Measurements from ENCODE around the gene SLC4A1.
A peak's percentile ranks its signal among the peaks of the same experiment; 100 is the strongest.

Gene SLC4A1

GRCh38 chr17:44207319-44207718 lies 60.6 kb downstream of the SLC4A1 start:
- Histone ChIP-seq H3K27me3 (replicated peaks; ENCODE audit: control insufficient read depth, insufficient read depth, low read length) (no peaks in the 10 kb centered on the region), H3K9ac (ENCODE audit: low read length) (no peak overlapping the region), H3K9me3 (ENCODE audit: control insufficient read depth, low read length) (no peaks in the 10 kb centered on the region), H3K4me1 (ENCODE audit: control insufficient read depth, insufficient read depth, low read length) (peaks cover 32% of the 10 kb centered on the region), H3K4me3 (ENCODE audit: low read length) (no peak overlapping the region), H3K36me3 (ENCODE audit: control insufficient read depth, insufficient read depth, low read length, severe bottlenecking) (peaks cover 35% of the 10 kb centered on the region)
- no peak for DNase-seq (ENCODE audit: low read depth)

DNA sequence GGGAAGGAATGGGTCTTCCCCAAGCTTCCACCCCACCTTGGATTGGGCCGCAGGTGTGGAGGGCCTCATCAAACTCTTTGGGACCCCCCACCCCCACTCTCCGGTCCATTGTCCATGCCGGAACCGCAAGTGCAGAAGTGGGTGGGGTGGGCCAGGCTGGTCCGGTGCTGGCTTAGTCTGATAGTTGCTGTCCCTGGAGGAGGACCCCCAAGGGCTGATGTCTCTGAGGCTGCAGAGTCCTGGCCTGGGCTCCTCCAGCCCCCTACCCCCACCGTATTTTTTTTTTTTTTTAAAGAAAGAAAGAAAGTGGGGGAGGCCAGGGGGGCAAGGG lies 61.1 kb downstream of the SLC4A1 start:
- Histone ChIP-seq H3K36me3 (ENCODE audit: control insufficient read depth, insufficient read depth, low read length, severe bottlenecking) (peaks cover 35% of the 10 kb centered on the region), H3K27me3 (replicated peaks; ENCODE audit: control insufficient read depth, insufficient read depth, low read length) (no peaks in the 10 kb centered on the region), H3K9ac (ENCODE audit: low read length) (no peak overlapping the region), H3K4me3 (ENCODE audit: low read length) (no peak overlapping the region), H3K4me1 (ENCODE audit: control insufficient read depth, insufficient read depth, low read length) (peaks cover 32% of the 10 kb centered on the region), H3K9me3 (ENCODE audit: control insufficient read depth, low read length) (no peaks in the 10 kb centered on the region)
- no peak for DNase-seq (ENCODE audit: low read depth)

DNA sequence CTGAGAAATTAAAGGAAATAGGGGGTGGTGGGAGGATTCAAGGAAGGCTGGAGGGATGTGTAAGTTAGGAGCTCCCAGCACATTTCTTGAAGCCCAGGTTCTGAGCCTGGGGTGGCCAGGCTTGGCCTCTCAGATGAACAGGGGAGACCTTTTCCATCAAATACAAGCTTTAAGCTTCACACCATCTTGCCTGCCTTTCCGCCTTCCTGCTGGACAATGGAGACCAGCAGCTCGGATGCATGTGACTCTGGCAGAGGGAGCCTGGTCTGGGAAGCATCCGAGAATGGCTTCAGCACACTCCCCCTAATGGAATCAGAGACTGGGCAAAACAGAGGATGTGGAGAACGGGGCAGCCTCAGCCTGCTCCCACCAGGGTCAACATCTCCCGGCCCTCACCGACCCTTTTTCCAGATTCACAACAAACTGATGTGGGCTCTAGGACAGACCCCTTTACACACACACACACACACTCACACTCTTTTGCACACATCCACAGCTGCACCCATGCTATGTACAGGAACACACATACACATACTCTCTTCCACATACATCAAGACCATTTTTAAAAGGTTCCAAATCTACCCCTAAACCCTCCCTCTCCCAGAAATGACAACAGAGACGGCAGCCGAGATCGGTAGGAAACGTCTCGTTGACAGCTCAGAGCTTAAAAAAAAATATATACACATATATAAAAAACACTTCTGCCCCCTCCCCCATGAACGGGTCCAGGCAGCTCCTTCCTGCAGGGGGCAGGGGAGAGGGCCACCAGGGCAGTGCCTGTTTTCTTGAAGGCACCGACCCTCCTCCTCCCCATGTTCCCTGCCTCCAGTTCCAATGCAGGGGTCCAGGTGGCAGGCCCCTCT lies 61.7 kb downstream of the SLC4A1 start:
- Histone ChIP-seq H3K36me3 (ENCODE audit: control insufficient read depth, insufficient read depth, low read length, severe bottlenecking) (peaks cover 31% of the 10 kb centered on the region), H3K4me3 (ENCODE audit: low read length) (no peak overlapping the region), H3K27me3 (replicated peaks; ENCODE audit: control insufficient read depth, insufficient read depth, low read length) (no peaks in the 10 kb centered on the region), H3K9ac (ENCODE audit: low read length) (no peak overlapping the region), H3K4me1 (ENCODE audit: control insufficient read depth, insufficient read depth, low read length) (peaks cover 32% of the 10 kb centered on the region), H3K9me3 (ENCODE audit: control insufficient read depth, low read length) (no peaks in the 10 kb centered on the region)
- no peak for DNase-seq (ENCODE audit: low read depth)

- Histone ChIP-seq H3K27me3 (replicated peaks; ENCODE audit: control insufficient read depth, insufficient read depth, low read length) (no peaks in the 10 kb centered on the region), H3K9me3 (ENCODE audit: control insufficient read depth, low read length) (no peaks in the 10 kb centered on the region), H3K4me3 (ENCODE audit: low read length) (no peak overlapping the region), H3K9ac (ENCODE audit: low read length) (no peak overlapping the region), H3K4me1 (ENCODE audit: control insufficient read depth, insufficient read depth, low read length) (peaks cover 31% of the 10 kb centered on the region), H3K36me3 (ENCODE audit: control insufficient read depth, insufficient read depth, low read length, severe bottlenecking) (peaks cover 27% of the 10 kb centered on the region)
- DNase-seq (ENCODE audit: low read depth): peak; percentile 48
These were observed 63.5 kb downstream of the SLC4A1 start for GRCh38 chr17:44204441-44204882.

DNA sequence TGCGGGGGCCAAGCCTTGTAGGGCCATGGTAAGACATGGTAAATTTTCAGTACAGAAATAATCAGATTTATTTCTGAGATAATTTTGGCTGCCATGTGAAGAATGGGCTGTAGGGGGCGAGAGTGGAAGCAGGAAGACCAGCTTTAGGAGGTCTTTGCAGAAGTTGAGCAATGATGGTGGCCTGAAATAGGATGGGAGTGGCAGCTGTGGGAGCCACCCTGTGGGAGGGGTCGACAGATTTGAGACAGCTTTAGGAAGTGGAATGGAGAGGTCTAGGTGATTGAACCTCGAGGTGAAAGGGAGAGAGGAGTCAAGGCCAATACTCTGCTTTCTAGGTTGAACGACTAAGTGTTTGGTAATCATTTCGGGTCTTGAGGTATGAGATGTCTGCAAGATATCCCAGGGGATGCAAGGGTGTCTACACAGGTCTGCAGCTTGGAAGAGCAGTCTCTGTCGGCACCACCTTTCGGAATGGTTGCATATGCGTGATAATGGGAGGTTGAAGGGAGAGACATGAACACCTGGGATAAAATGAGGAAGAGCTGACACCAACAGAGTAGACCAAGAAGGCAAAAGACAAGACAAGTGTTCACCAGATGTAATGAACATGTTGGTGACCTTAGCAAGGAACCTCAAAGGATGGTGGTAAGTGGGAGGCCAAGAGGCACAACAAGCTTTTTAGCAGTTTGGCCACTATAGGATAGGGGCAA lies 64.0 kb downstream of the SLC4A1 start:
- peaks cover 22% of the 10 kb centered on the region for H3K36me3 ChIP-seq (ENCODE audit: control insufficient read depth, insufficient read depth, low read length, severe bottlenecking)
- H3K27me3 ChIP-seq (replicated peaks; ENCODE audit: control insufficient read depth, insufficient read depth, low read length): no peaks in the 10 kb centered on the region
- DNase-seq (ENCODE audit: low read depth): peak; percentile 89

GRCh38 chr17:44202756-44203155 lies 65.2 kb downstream of the SLC4A1 start:
- H3K4me3 ChIP-seq (ENCODE audit: low read length): no peak overlapping the region
- peaks cover 13% of the 10 kb centered on the region for H3K36me3 ChIP-seq (ENCODE audit: control insufficient read depth, insufficient read depth, low read length, severe bottlenecking)
- no peaks in the 10 kb centered on the region for H3K9me3 ChIP-seq (ENCODE audit: control insufficient read depth, low read length)
- DNase-seq (ENCODE audit: low read depth): no peak
- H3K27me3 ChIP-seq (replicated peaks; ENCODE audit: control insufficient read depth, insufficient read depth, low read length): no peaks in the 10 kb centered on the region
- H3K4me1 ChIP-seq (ENCODE audit: control insufficient read depth, insufficient read depth, low read length): peaks cover 33% of the 10 kb centered on the region
- peak overlapping the region; percentile 55 for H3K9ac ChIP-seq (ENCODE audit: low read length)

More for the DNA sequence above, 64.0 kb downstream of the SLC4A1 start:
- no peaks in the 10 kb centered on the region for H3K9me3 ChIP-seq (ENCODE audit: control insufficient read depth, low read length)
- peaks cover 31% of the 10 kb centered on the region for H3K4me1 ChIP-seq (ENCODE audit: control insufficient read depth, insufficient read depth, low read length)
- H3K9ac ChIP-seq (ENCODE audit: low read length): no peak overlapping the region
- H3K4me3 ChIP-seq (ENCODE audit: low read length): no peak overlapping the region

DNA sequence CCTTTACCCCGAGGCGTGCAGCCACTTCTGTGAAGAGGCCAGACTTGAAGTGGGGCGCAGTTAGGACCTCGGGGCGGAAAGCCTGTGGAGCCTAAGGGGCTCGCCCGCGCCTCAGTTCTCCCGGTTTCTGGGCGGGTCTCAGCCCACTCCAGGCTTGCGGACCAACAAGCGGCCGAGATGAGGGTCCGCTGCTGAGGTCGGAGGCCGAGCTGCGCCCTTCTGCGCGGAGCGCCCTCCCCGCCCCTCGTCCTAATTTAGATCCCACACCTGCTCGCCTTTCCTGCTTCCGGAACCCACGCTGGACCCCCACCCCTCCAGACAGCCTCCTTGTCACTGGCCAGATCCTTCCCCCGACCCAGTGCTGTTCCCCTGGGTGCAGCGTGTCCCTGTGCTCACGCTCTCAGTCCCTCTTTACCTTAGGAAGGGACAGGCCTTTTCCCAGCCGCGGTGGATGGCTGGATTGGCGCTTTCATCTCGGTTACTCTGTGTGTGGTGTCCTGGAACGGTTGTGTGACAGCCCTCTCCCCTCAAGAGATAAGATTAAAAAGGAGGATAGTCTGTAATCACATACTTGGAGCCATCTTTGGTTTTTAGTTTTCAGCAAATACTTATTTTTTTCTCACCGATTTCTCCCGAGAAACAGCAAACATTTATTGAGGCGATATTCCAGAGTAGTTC lies 67.3 kb downstream of the SLC4A1 start:
- H3K4me1 ChIP-seq (ENCODE audit: control insufficient read depth, insufficient read depth, low read length): peaks cover 42% of the 10 kb centered on the region
- DNase-seq (ENCODE audit: low read depth): peak; percentile 38
- H3K27me3 ChIP-seq (replicated peaks; ENCODE audit: control insufficient read depth, insufficient read depth, low read length): no peaks in the 10 kb centered on the region
- peak overlapping the region; percentile 97 for H3K9ac ChIP-seq (ENCODE audit: low read length)
- peaks cover 17% of the 10 kb centered on the region for H3K36me3 ChIP-seq (ENCODE audit: control insufficient read depth, insufficient read depth, low read length, severe bottlenecking)
- no peaks in the 10 kb centered on the region for H3K9me3 ChIP-seq (ENCODE audit: control insufficient read depth, low read length)
- H3K4me3 ChIP-seq (ENCODE audit: low read length): peak overlapping the region; percentile 87

DNA sequence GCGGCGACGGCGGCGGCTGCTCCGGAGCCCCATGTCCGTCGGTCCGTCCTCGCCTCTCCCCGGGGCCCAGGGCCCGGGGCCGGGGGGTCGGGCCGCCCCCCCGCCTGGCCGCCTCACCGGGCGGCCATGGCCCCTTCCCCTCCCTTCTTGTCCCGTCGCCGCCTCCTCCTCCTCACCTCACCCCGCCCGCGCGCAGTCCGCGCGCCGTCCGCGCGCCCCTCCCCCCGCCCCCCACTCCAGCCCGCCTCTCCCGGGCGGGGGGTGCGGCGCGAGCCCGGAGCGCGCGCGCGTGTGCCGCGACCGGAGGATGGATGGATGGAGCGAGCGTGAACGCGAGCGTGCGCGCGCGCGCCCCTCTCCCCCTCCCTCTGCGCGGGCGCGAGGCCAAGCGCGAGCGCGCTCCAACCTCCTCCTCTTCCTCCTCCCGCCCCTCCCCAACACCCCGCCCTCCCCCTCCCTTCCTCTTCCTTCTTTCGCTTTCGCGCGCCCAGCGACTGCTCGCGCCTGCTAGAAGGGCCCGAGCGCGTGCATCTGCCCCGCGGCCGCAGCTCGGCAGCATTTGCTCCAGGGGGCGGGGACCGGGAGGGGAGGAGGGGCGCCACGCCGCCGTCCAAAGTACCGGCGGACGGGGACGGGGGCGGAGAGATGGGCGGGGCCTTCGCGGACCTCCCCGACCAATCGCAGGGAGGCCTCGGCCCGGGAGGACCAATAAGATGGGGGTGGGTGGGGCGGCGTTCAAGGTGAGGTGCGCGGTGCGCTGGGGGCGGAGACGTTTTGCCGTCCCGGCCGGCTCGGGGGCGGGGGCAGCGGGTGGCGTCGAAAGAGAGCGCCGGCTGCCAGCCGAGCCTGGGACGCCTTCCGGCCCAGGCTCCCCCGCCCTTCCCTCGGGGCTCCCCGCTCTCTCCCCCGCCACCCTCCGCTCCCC lies 68.1 kb downstream of the SLC4A1 start, which contains the start of gene ATXN7L3:
ATXN7L3 (minus strand) TSS at position 332 of the 925 bp plus-strand sequence. CDS start 1,814 bp downstream, outside the sequence.
- Histone ChIP-seq H3K4me1 (ENCODE audit: control insufficient read depth, insufficient read depth, low read length) (peaks cover 42% of the 10 kb centered on the region), H3K9ac (ENCODE audit: low read length) (peak within 1 kb of the TSS; percentile 98), H3K4me3 (ENCODE audit: low read length) (peak within 1 kb of the TSS; percentile 90), H3K27me3 (replicated peaks; ENCODE audit: control insufficient read depth, insufficient read depth, low read length) (no peaks in the 10 kb centered on the region), H3K9me3 (ENCODE audit: control insufficient read depth, low read length) (no peaks in the 10 kb centered on the region), H3K36me3 (ENCODE audit: control insufficient read depth, insufficient read depth, low read length, severe bottlenecking) (peaks cover 25% of the 10 kb centered on the region)
- peak; percentile 100 for DNase-seq (ENCODE audit: low read depth)

DNA sequence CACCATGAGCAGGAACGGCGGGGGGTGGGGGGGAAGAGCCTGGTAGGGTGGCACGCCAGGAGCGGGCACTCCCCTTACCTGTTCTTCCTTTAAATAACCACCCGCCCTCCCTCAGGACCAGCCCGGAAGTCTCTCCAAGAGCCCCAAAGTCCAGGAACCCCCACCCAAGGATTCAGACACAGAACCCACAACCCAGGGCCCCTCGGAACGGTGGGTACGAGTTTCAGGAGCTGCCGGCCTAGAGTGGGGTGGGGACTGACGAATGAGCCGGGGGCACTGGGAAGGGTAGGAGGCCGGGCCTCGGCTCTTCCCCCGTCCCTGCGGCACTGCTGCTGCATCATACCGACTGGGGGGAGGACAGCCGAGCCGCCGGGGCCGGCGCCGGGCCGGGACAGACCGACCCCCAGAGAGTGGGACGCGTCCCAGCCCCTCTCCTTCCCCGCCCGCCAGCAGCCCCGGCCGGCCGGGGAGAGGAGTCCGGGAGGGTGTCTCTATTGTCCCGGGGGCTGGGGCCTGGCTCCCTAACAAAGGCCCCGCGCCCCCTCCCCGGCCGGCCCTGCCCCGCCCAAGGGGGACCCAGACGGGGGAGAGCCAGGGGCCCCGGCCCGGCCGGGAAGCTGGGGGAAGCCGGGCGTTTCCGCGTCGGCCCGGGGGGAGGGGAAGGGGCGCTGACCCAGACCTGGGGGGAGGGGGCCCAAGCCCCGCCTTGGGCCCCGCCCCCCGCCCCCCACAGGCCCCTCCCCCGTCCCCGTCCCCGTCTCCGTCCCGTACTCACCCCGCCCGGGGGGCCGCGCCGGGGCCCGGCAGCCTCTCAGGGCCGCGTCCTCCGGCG lies 69.0 kb downstream of the SLC4A1 start:
- Histone ChIP-seq H3K4me3 (ENCODE audit: low read length) (peak overlapping the region; percentile 90), H3K27me3 (replicated peaks; ENCODE audit: control insufficient read depth, insufficient read depth, low read length) (no peaks in the 10 kb centered on the region), H3K36me3 (ENCODE audit: control insufficient read depth, insufficient read depth, low read length, severe bottlenecking) (peaks cover 33% of the 10 kb centered on the region), H3K9ac (ENCODE audit: low read length) (peak overlapping the region; percentile 98), H3K9me3 (ENCODE audit: control insufficient read depth, low read length) (no peaks in the 10 kb centered on the region), H3K4me1 (ENCODE audit: control insufficient read depth, insufficient read depth, low read length) (peaks cover 35% of the 10 kb centered on the region)
- DNase-seq (ENCODE audit: low read depth): peak; percentile 82
